ENCODE data around the gene FHIT.

FHIT gene

GRCh38 chr3:61224823-61225222, 26.4 kb downstream of the FHIT start:
- TF ChIP-seq REST (IDR thresholded peaks at IDR 0.05; ENCODE audit: insufficient read depth in 1 of 2, low read depth in 2 of 2, low read length in 2 of 2) (no peak), SIN3A (IDR thresholded peaks at IDR 0.05; ENCODE audit: borderline replicate concordance, insufficient read depth, low read length) (no peak), FOXP2 (optimal IDR thresholded peaks at IDR 0.05; ENCODE audit: borderline replicate concordance, extremely low read depth, extremely low read length, insufficient read depth) (no peak), POLR2AphosphoS5 (IDR thresholded peaks at IDR 0.05; ENCODE audit: low read depth, low read length) (no peak), TAF1 (IDR thresholded peaks at IDR 0.05; ENCODE audit: borderline replicate concordance, insufficient read depth, low read length) (no peak)

- TF ChIP-seq TAF1 (IDR thresholded peaks at IDR 0.05; ENCODE audit: borderline replicate concordance, insufficient read depth, low read length) (no peak), FOXP2 (optimal IDR thresholded peaks at IDR 0.05; ENCODE audit: borderline replicate concordance, extremely low read depth, extremely low read length, insufficient read depth) (no peak), REST (IDR thresholded peaks at IDR 0.05; ENCODE audit: insufficient read depth in 1 of 2, low read depth in 2 of 2, low read length in 2 of 2) (no peak), POLR2AphosphoS5 (IDR thresholded peaks at IDR 0.05; ENCODE audit: low read depth, low read length) (no peak), SIN3A (IDR thresholded peaks at IDR 0.05; ENCODE audit: borderline replicate concordance, insufficient read depth, low read length) (no peak)
These were observed 27.8 kb downstream of the FHIT start for GRCh38 chr3:61223451-61223850.

- TF ChIP-seq REST (IDR thresholded peaks at IDR 0.05; ENCODE audit: insufficient read depth in 1 of 2, low read depth in 2 of 2, low read length in 2 of 2), result no peak
- TF ChIP-seq FOXP2 (optimal IDR thresholded peaks at IDR 0.05; ENCODE audit: borderline replicate concordance, extremely low read depth, extremely low read length, insufficient read depth), result no peak
- no peak for TF ChIP-seq TAF1 (IDR thresholded peaks at IDR 0.05; ENCODE audit: borderline replicate concordance, insufficient read depth, low read length)
- TF ChIP-seq POLR2AphosphoS5 (IDR thresholded peaks at IDR 0.05; ENCODE audit: low read depth, low read length), result no peak
- no peak for TF ChIP-seq SIN3A (IDR thresholded peaks at IDR 0.05; ENCODE audit: borderline replicate concordance, insufficient read depth, low read length)
These were observed 28.8 kb downstream of the FHIT start for GRCh38 chr3:61222467-61222866.

- no peak for TF ChIP-seq POLR2AphosphoS5 (IDR thresholded peaks at IDR 0.05; ENCODE audit: low read depth, low read length)
- TF ChIP-seq REST (IDR thresholded peaks at IDR 0.05; ENCODE audit: insufficient read depth in 1 of 2, low read depth in 2 of 2, low read length in 2 of 2), result no peak
- TF ChIP-seq SIN3A (IDR thresholded peaks at IDR 0.05; ENCODE audit: borderline replicate concordance, insufficient read depth, low read length), result no peak
- TF ChIP-seq FOXP2 (optimal IDR thresholded peaks at IDR 0.05; ENCODE audit: borderline replicate concordance, extremely low read depth, extremely low read length, insufficient read depth), result no peak
- no peak for TF ChIP-seq TAF1 (IDR thresholded peaks at IDR 0.05; ENCODE audit: borderline replicate concordance, insufficient read depth, low read length)
These were observed 29.4 kb downstream of the FHIT start for GRCh38 chr3:61221759-61222362.
